IPS-15b (cell line): Measurements from ENCODE around the gene HSPB8.

Experiments used
- H3K27me3 ChIP-seq: one replicate; pipeline ENCODE4 v1.6.1; 2013; ENCODE audit warnings: low read length; ENCODE audit not compliant: control insufficient read depth, insufficient read depth
- H3K36me3 ChIP-seq: one replicate; pipeline ENCODE4 v1.6.1; 2013; ENCODE audit warnings: low read length; ENCODE audit not compliant: control insufficient read depth, insufficient read depth
- H3K4me1 ChIP-seq: one replicate; pipeline ENCODE4 v1.6.1; 2013; ENCODE audit warnings: mild to moderate bottlenecking, low read length; ENCODE audit not compliant: control insufficient read depth, insufficient read depth
- H3K4me3 ChIP-seq: one replicate; pipeline ENCODE4 v1.5.1; 2013; ENCODE audit warnings: low read depth, low read length
- H3K9ac ChIP-seq: one replicate; pipeline ENCODE4 v1.6.1; 2013; ENCODE audit warnings: low read depth, mild to moderate bottlenecking, low read length
- H3K9me3 ChIP-seq: one replicate; pipeline ENCODE4 v1.6.1; 2013; ENCODE audit warnings: mild to moderate bottlenecking, low read length; ENCODE audit not compliant: control insufficient read depth, insufficient read depth

The HSPB8 gene

GRCh38 chr12:119183942-119184695 lies 5.4 kb downstream of the HSPB8 start:
- Histone ChIP-seq H3K9me3 (no peaks in the 10 kb centered on the region), H3K4me1 (peaks cover 17% of the 10 kb centered on the region), H3K36me3 (no peaks in the 10 kb centered on the region), H3K27me3 (no peaks in the 10 kb centered on the region), H3K4me3 (no peak overlapping the region), H3K9ac (no peak overlapping the region)

GRCh38 chr12:119195256-119195655 lies 16.5 kb downstream of the HSPB8 start:
- Histone ChIP-seq H3K4me3 (no peak overlapping the region), H3K36me3 (no peaks in the 10 kb centered on the region), H3K9me3 (no peaks in the 10 kb centered on the region), H3K4me1 (no peaks in the 10 kb centered on the region), H3K9ac (no peak overlapping the region), H3K27me3 (no peaks in the 10 kb centered on the region)

GRCh38 chr12:119198440-119198839 lies 19.7 kb downstream of the HSPB8 start:
- Histone ChIP-seq H3K9ac (no peak overlapping the region), H3K4me1 (peaks cover 13% of the 10 kb centered on the region), H3K9me3 (no peaks in the 10 kb centered on the region), H3K27me3 (no peaks in the 10 kb centered on the region), H3K36me3 (no peaks in the 10 kb centered on the region), H3K4me3 (no peak overlapping the region)

- no peak overlapping the region for H3K9ac ChIP-seq
- peaks cover 18% of the 10 kb centered on the region for H3K4me1 ChIP-seq
- no peak overlapping the region for H3K4me3 ChIP-seq
- H3K36me3 ChIP-seq, result no peaks in the 10 kb centered on the region
- H3K27me3 ChIP-seq, result no peaks in the 10 kb centered on the region
- H3K9me3 ChIP-seq, result no peaks in the 10 kb centered on the region
These were observed 21.9 kb downstream of the HSPB8 start for GRCh38 chr12:119200601-119201000.

- H3K36me3 ChIP-seq, result no peaks in the 10 kb centered on the region
- H3K9ac ChIP-seq, result no peak overlapping the region
- no peaks in the 10 kb centered on the region for H3K27me3 ChIP-seq
- peaks cover 22% of the 10 kb centered on the region for H3K4me1 ChIP-seq
- H3K4me3 ChIP-seq, result no peak overlapping the region
- no peaks in the 10 kb centered on the region for H3K9me3 ChIP-seq
These were observed 23.2 kb downstream of the HSPB8 start for GRCh38 chr12:119201789-119202543.

GRCh38 chr12:119202544-119202943 lies 23.8 kb downstream of the HSPB8 start:
- H3K36me3 ChIP-seq, result no peaks in the 10 kb centered on the region
- H3K9ac ChIP-seq, result no peak overlapping the region
- H3K9me3 ChIP-seq, result no peaks in the 10 kb centered on the region
- H3K27me3 ChIP-seq, result no peaks in the 10 kb centered on the region
- no peak overlapping the region for H3K4me3 ChIP-seq
- peaks cover 25% of the 10 kb centered on the region for H3K4me1 ChIP-seq

- H3K9ac ChIP-seq, result no peak overlapping the region
- no peaks in the 10 kb centered on the region for H3K9me3 ChIP-seq
- H3K4me3 ChIP-seq, result no peak overlapping the region
- peaks cover 25% of the 10 kb centered on the region for H3K4me1 ChIP-seq
- H3K36me3 ChIP-seq, result no peaks in the 10 kb centered on the region
- no peaks in the 10 kb centered on the region for H3K27me3 ChIP-seq
These were observed 25.4 kb downstream of the HSPB8 start for GRCh38 chr12:119204131-119204530.

GRCh38 chr12:119204671-119205285 lies 26.0 kb downstream of the HSPB8 start:
- Histone ChIP-seq H3K27me3 (no peaks in the 10 kb centered on the region), H3K4me1 (peaks cover 25% of the 10 kb centered on the region), H3K9ac (no peak overlapping the region), H3K36me3 (no peaks in the 10 kb centered on the region), H3K9me3 (no peaks in the 10 kb centered on the region), H3K4me3 (no peak overlapping the region)

- H3K9ac ChIP-seq, result no peak overlapping the region
- H3K9me3 ChIP-seq, result no peaks in the 10 kb centered on the region
- no peaks in the 10 kb centered on the region for H3K27me3 ChIP-seq
- no peak overlapping the region for H3K4me3 ChIP-seq
- H3K36me3 ChIP-seq, result no peaks in the 10 kb centered on the region
- peaks cover 25% of the 10 kb centered on the region for H3K4me1 ChIP-seq
These were observed 27.8 kb downstream of the HSPB8 start for GRCh38 chr12:119206348-119207062.

GRCh38 chr12:119207063-119207560 lies 28.4 kb downstream of the HSPB8 start:
- peaks cover 20% of the 10 kb centered on the region for H3K4me1 ChIP-seq
- H3K4me3 ChIP-seq, result no peak overlapping the region
- H3K36me3 ChIP-seq, result no peaks in the 10 kb centered on the region
- no peaks in the 10 kb centered on the region for H3K9me3 ChIP-seq
- H3K9ac ChIP-seq, result no peak overlapping the region
- H3K27me3 ChIP-seq, result no peaks in the 10 kb centered on the region

GRCh38 chr12:119208626-119209061 lies 29.9 kb downstream of the HSPB8 start:
- Histone ChIP-seq H3K4me1 (peaks cover 11% of the 10 kb centered on the region), H3K27me3 (no peaks in the 10 kb centered on the region), H3K9me3 (no peaks in the 10 kb centered on the region), H3K9ac (no peak overlapping the region), H3K4me3 (no peak overlapping the region), H3K36me3 (no peaks in the 10 kb centered on the region)
